ENCODE data around the gene ALG11.
"Not testable (repeated sequence)": the region's sequence is repeated elsewhere in the genome, so short reads cannot be mapped to it uniquely, and the experiment has no call there.

The ALG11 gene

DNA sequence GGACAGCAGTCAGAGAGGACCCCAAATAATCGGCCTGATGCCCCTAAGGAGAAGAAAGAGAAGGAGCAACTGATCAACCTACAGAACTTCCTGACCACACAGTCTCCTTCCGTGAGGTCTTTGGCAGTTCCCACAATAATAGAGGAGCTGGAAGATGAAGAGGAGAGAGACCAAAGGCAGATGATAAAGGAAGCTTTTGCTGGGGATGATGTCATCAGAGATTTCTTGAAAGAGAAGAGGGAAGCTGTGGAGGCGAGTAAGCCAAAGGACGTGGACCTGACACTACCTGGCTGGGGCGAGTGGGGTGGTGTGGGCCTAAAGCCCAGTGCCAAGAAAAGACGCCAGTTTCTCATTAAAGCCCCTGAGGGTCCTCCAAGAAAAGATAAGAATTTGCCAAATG lies 18.2 kb downstream of the ALG11 start:
- DNase-seq, result not testable (repeated sequence)

GRCh38 chr13:52033039-52033438 lies 20.8 kb downstream of the ALG11 start:
- no peak for DNase-seq

GRCh38 chr13:52034616-52035226 lies 22.5 kb downstream of the ALG11 start:
- DNase-seq, result no peak

GRCh38 chr13:52036037-52036436 lies 23.8 kb downstream of the ALG11 start:
- DNase-seq, result no peak

DNA sequence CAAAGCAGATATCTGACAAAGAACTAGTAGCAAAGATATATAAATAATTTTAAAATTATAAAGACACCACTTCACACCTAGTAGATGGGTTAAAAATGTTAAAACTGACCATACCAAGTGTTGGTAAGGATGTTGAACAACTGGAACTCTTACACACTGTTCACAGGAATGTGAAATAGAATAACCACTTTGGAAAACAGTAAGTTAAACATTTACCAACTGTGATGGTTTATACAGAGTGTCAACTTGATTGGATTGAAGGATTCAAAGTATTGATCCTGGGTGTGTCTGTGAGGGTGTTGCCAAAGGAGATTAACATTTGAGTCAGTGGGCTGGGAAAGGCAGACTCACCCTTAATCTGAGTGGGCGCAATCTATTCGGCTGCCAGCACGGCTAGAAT lies 31.5 kb downstream of the ALG11 start:
- DNase-seq, result no peak

DNA sequence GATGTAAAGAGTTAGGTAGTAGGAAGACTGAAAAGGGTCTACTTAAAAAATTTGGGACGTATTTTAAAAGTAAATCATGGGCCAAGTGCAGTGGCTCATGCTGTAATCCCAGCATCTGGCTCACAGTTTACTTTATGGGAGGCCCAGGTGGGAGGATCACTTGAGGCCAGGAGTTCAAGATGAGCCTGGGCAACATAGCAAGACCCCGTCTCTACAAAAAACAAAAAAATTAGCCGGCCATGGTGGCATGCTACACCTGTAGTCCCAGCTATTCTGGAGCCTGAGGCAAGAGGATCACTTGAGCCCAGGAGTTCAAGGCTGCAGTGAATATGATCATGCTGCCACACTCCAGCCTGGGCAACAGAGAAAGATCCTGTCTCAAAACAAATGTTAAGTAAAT lies 35.3 kb downstream of the ALG11 start:
- DNase-seq, result no peak

DNA sequence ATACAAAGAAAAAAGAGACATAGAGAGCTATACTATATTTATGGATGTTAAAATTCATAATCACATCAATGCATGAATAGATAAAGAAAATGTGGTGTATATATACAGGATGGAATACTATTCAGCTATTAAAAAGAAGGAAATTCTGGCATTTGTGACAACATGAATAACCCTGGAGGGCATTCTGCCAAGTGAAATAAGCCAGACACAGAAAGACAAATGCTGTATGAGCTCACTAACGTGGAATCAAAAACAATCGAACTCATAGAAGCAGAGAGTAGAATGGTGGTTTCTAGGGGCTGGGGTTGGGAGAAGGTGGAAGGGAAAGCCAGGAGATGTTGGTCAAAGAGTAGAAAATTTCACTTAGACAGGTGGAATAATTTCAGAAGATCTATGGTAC lies 36.3 kb downstream of the ALG11 start:
- no peak for DNase-seq

DNA sequence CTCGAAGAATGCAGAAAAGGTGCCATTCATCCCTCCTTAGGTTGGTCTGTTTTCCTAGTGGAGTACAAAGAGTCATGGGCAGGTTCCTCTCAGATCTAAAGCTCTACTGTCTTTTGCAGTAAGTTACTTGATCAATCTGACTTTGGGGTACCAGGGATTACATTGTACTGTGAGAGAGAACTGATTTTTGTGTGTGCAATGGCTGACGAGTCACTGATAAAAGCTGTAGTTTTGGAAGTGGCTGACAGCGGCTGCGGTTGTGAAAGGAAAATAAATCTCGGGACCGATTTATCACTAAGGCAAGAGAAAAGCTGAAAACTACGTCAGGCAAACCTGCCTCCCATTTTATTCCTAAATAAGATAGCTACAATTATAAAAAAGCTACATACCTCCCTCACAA lies 39.2 kb downstream of the ALG11 start:
- DNase-seq, result no peak

- no peak for DNase-seq
Measured at GRCh38 chr13:52053460-52053859, 41.3 kb downstream of the ALG11 start.

DNA sequence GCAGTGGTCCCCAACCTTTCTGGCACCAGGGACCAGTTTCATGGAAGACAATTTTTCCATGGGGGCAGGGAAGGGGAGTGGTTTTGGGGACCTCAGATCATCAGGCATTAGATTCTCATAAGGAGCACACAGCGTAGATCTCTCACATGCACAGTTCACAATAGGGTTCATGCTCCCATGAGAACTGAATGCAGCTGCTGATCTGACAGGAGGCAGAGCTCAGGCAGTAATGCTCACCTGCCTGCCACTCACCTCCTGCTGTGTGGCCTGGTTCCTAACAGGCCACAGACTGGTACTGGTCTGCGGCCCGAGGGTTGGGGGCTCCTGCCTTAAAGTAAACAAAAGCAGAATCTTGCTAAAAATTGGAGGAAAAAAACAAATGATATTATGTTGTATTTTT lies 48.9 kb downstream of the ALG11 start:
- not testable (repeated sequence) for DNase-seq

- DNase-seq, result no peak
Measured at GRCh38 chr13:52061587-52061986, 49.4 kb downstream of the ALG11 start.

DNA sequence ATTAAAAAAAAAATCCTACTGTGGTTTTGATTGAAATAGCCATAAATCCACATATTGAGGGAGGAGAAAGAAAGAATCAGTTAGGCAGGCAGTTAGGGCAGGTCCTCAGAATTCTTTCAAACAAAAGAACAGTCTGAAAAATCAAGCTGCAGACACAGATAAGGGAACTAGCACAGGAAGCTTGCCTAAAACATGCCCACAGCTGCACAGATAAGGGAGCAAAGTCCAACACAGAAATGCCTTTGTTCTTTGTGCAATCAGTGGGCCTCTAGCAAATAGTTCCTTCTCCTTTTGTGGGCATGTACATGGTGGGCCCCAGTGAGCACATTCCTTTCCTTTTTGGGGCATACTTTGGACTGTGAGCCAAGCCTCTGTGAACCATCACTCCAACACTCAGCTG lies 55.0 kb downstream of the ALG11 start:
- no peak for DNase-seq

DNA sequence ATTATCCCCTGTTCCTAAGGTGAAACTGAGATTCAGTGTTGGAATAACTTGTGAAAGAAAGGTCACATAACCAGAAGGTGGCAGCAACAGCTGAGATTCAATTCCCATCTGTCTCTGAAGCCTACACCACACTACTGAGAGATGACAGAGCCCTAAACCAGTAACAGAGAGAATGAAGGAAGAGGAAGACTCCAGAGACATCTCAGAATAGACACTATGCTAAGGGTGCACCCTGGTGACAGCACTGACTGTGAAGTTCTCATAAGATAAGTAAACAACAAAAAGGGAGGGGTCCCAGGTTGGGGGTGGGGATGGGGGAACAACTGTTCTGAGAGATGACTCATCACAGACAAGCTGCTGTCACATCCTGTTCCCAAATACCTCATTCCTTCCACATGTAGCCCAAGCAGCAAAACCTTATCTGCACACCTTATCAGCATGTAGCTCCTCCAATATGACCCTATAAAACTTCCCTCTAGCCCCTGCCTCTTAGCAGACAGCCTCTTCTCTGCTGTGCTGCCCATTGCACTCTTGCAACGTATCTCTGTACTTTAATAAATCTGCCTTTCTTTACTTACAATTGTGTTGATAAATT lies 58.8 kb downstream of the ALG11 start:
- DNase-seq, result no peak
